Ovary (tissue), 9 donors: ENCODE measurements around the gene MAFB. TPM values are rescaled to one million over a fixed set of nuclear protein-coding genes. Genes with fewer than 3 reads are reported as not detected.

Source experiments
- DNase-seq, 5 donors: peaks; one replicate each; pipeline ENCODE4 v3.0.0-alpha.2; 2019 to 2020
- H3K27ac ChIP-seq, 2 donors: fragments of 200-600 bp; one replicate each; pipeline versions ENCODE4 v1.5.1 to v1.8.0; 2019 to 2022
- H3K27me3 ChIP-seq: fragments of 200-600 bp; one replicate; pipeline ENCODE4 v1.8.0; 2022
- H3K36me3 ChIP-seq: fragments of 200-600 bp; sonication (generic); one replicate; pipeline ENCODE4 v1.5.1; 2019
- H3K4me1 ChIP-seq: one replicate; pipeline ENCODE4 v1.8.1; 2013; ENCODE audit warnings: mild to moderate bottlenecking, moderate library complexity; ENCODE audit not compliant: insufficient read depth
- H3K4me3 ChIP-seq: fragments of 200-600 bp; sonication (generic); one replicate; pipeline ENCODE4 v1.5.1; 2017
- H3K9me3 ChIP-seq, 2 donors: fragments of 200-600 bp in 1 of 2; sonication (generic) in 1 of 2; one replicate each; pipeline versions ENCODE4 v1.5.1 to v1.8.1; 2013 to 2019; ENCODE audit warnings: mild to moderate bottlenecking in 1 of 2, moderate library complexity in 1 of 2
- EP300 ChIP-seq: sonication (generic); formaldehyde crosslinking; IDR thresholded peaks from one replicate; pipeline ENCODE4 v1.6.1; 2017; ENCODE audit warnings: antibody characterized with exemption
- POLR2A ChIP-seq: fragments of 450-650 bp; IDR thresholded peaks from one replicate; pipeline ENCODE4 v1.6.1; 2017; ENCODE audit warnings: antibody characterized with exemption, mild to moderate bottlenecking, moderate library complexity
- WGBS, 3 donors: extraction: QIAGEN DNeasy Blood & Tissue Kit in 1 of 3; methylation state at CpG; one replicate each; pipeline versions ENCODE4 v1.1.5 to v1.1.7; 2013 to 2017; 5-methylcytosine and 5-hydroxymethylcytosine counted together
- intact Hi-C, 4 donors: fragments of 100-400 bp; cut with DNase I; formaldehyde crosslinking; loops; one replicate each; pipeline versions ENCODE4 v1.11.0 to v1.15.1; 2022 to 2023
- polyA plus RNA-seq, 2 donors: library from polyadenylated mRNA; stranded (reverse); fragments of 200-250 nt in 1 of 2; fragments of 350-450 nt in 1 of 2; fragmentation: Illumina TruSeq in 1 of 2; extraction: RNeasy Lipid Tissue Mini Kit (QIAGEN cat#74804) in 1 of 2; gene quantifications; one replicate each; pipeline ENCODE4 v1.2.3, GENCODE V29; 2013 to 2014
- total RNA-seq, 7 donors: library from RNA; depleted of rRNA in 2 of 7; stranded (reverse); fragments of >200 nt in 2 of 7; fragmentation: NEBNext Ultra II Directional in 3 of 7; extraction: Animal tissue kit (Norgen Biotek cat#: 25700) in 3 of 7; gene quantifications; one replicate each; pipeline versions ENCODE4 v1.1.0 to v1.2.4, GENCODE V29; 2016 to 2023
- TF ChIP-seq, protein P1 (sequence below), 3 donors: fragments of 450-650 bp in 2 of 3; fragments of 200-600 bp in 1 of 3; IDR thresholded peaks; one replicate each; pipeline versions ENCODE4 v1.5.1 to v1.8.0; 2016 to 2022; ENCODE audit warnings: antibody characterized with exemption in 3 of 3, mild to moderate bottlenecking in 1 of 3
- donor health status: DM: no; HTN: no; CAD: no; lungs with moderate emphysema.
- donor health status: DM: no; HTN: no; CAD: no.
- donor health status: Bipolar disorder and iron deficiency.
- donor health status: DM: yes; HTN: yes; CAD: no.
- donor health status: DM: no; HTN: no; CAD: no.
- donor health status: DM: yes; HTN: yes; CAD: no.

Gene MAFB
- total and polyA plus RNA-seq, 9 donors = 6.9 to 29.4 (median 11.9) TPM

DNA sequence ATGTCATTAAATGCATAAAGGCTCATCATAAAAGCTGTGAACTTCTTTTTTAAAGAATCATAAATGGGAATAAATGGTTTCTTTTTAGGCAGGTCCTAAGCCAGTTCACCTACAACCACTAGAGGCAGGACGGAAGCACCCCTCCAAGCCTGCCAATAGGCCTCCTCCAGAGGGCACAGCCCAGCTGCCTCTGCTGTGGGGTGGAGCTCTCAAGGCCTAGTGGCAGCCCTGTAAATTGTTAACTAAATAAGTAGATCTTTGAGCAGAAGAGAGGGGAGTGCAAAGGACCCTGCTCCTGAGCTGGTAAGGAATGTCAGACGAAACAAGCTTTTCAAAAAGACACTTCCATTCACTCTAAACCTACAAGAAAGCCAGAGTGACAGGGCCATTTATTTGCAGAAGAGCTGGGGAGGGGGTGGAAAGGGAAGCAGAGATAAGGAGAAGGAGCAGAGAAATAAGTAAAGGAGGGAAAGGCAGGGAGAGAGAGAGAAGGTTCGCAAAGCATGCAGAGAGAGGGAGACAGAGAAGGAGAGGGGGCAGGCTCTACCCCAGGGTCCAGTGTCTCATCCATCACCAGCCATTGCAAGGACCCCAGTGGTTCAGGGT is 18.0 kb upstream of the MAFB start:
- WGBS, 3 donors = 72 to 74% (median 72%) methylated on average over 3 of the region's 3 CpGs
- H3K27me3 ChIP-seq = no peaks in the 10 kb centered on the region
- no peaks in the 10 kb centered on the region for H3K9me3 ChIP-seq
- H3K4me1 ChIP-seq = no peaks in the 10 kb centered on the region
- no peak for DNase-seq
- H3K27ac ChIP-seq = no peak overlapping the region
- intact Hi-C loops = no loop called here
- no peaks in the 10 kb centered on the region for H3K36me3 ChIP-seq
- H3K4me3 ChIP-seq = no peak overlapping the region
- no peak for TF ChIP-seq EP300
- no peak for TF ChIP-seq POLR2A
- TF ChIP-seq, protein P1, sequence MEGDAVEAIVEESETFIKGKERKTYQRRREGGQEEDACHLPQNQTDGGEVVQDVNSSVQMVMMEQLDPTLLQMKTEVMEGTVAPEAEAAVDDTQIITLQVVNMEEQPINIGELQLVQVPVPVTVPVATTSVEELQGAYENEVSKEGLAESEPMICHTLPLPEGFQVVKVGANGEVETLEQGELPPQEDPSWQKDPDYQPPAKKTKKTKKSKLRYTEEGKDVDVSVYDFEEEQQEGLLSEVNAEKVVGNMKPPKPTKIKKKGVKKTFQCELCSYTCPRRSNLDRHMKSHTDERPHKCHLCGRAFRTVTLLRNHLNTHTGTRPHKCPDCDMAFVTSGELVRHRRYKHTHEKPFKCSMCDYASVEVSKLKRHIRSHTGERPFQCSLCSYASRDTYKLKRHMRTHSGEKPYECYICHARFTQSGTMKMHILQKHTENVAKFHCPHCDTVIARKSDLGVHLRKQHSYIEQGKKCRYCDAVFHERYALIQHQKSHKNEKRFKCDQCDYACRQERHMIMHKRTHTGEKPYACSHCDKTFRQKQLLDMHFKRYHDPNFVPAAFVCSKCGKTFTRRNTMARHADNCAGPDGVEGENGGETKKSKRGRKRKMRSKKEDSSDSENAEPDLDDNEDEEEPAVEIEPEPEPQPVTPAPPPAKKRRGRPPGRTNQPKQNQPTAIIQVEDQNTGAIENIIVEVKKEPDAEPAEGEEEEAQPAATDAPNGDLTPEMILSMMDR (IDR thresholded peaks at IDR 0.05) = no peak

DNA sequence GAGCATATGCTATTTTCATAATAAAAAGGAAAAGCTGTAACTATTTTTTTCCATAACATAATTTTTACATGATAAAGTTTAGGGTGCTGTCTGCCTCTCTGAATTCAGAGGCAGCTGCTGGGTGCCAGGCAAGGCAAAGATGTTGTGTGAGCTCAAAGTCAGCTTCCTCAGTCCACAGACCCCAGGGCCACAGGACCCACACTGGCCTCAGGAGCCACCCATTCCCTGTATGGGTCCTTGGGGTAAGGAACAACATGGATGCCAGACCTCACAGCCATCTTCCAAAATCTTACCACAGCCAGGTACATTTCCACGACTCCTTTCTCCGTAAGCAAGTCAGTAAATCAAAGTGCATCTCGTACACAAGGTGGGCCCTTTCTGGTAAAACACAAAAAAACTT is 16.4 kb upstream of the MAFB start:
- Histone ChIP-seq H3K9me3 (no peaks in the 10 kb centered on the region), H3K27me3 (no peaks in the 10 kb centered on the region), H3K4me3 (no peak overlapping the region), H3K36me3 (no peaks in the 10 kb centered on the region), H3K27ac (no peak overlapping the region), H3K4me1 (no peaks in the 10 kb centered on the region)
- intact Hi-C loops = no loop called here
- TF ChIP-seq POLR2A (no peak), EP300 (no peak)
- TF ChIP-seq, protein P1 (IDR thresholded peaks at IDR 0.05) = no peak
- no peak for DNase-seq
- WGBS, 3 donors = 63 to 79% (median 79%) methylated on average over 3 of the region's 3 CpGs

DNA sequence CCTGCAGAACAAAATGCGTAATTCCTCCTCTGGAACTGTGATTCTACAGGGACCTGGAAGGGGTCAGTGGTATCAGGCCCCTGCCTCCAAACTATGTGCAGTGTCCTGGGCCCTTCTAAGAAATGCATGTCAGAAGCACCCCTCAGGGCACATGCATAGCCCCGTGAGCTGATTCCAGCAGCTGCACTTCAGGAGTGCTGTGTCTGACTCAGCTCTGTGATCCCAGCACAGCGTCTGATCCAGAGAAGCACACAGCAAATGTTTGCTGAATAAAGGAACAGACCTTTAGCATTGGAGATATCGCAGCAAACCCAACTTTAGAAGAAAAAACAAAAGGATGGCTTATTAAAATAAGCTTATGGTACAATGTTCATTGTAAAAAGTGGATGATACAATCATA is 15.8 kb upstream of the MAFB start:
- Histone ChIP-seq H3K27me3 (no peaks in the 10 kb centered on the region), H3K27ac (no peak overlapping the region), H3K9me3 (no peaks in the 10 kb centered on the region), H3K4me3 (no peak overlapping the region), H3K4me1 (no peaks in the 10 kb centered on the region), H3K36me3 (no peaks in the 10 kb centered on the region)
- TF ChIP-seq POLR2A = no peak
- no peak for TF ChIP-seq EP300
- TF ChIP-seq, protein P1 (IDR thresholded peaks at IDR 0.05) = no peak
- no peak for DNase-seq
- 30 to 48% (median 42%) methylated on average over 4 of the region's 4 CpGs for whole genome bisulfite sequencing, 3 donors
- intact Hi-C loops = no loop called here

DNA sequence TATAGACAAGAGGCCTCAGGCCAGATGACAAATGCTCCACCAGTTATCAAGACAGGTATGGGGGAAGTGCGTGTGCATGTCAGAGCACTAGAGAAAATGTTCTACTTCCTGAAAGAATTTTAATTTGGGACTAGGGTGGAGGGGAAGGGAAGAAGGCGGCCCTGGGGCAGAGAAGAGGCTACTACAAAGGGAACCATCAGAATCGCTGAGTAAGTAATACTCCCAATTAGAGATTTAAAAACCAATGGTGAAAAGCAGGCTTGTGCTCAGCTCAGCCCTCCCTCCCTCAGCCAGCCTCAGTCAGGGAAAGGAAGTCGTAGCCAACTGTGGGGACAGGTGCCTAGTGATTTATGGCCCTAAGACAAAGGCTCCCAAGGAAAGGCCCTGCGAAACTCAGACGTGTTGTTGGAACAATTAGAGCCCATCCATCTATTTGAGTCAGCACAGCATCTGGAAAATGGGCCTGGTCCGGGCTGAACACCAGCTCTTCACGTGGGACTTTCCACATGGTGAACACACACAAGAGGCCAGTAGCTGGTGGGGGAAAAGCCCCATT is 15.0 kb upstream of the MAFB start:
- Histone ChIP-seq H3K27ac (no peak overlapping the region), H3K4me3 (no peak overlapping the region), H3K36me3 (no peaks in the 10 kb centered on the region), H3K27me3 (no peaks in the 10 kb centered on the region), H3K4me1 (no peaks in the 10 kb centered on the region), H3K9me3 (no peaks in the 10 kb centered on the region)
- DNase-seq = no peak
- intact Hi-C loops = no loop called here
- TF ChIP-seq POLR2A (no peak), EP300 (no peak)
- TF ChIP-seq, protein P1 (IDR thresholded peaks at IDR 0.05) = no peak
- 68 to 81% (median 73%) methylated on average over 8 of the region's 8 CpGs for WGBS, 3 donors
